Esophagus squamous epithelium (tissue), 4 donors: Measurements from ENCODE around the gene ZEB1.

Source experiments
- POLR2A ChIP-seq, 4 donors: fragments of 450-650 bp; IDR thresholded peaks; one replicate each; pipeline ENCODE4 v1.6.1; 2017; ENCODE audit warnings: antibody characterized with exemption in 4 of 4, mild to moderate bottlenecking in 4 of 4, moderate library complexity in 3 of 4
- TF ChIP-seq, protein P1 (sequence below), 6 experiments: fragments of 450-650 bp in 4 of 6; fragments of 200-600 bp in 2 of 6; sonication (generic) in 2 of 6; IDR thresholded peaks; one replicate each; pipeline ENCODE4 v1.5.1; 2016 to 2019; ENCODE audit warnings: antibody characterized with exemption in 6 of 6, mild to moderate bottlenecking in 4 of 6, moderate library complexity in 4 of 6

GRCh38 chr10:31366703-31367102 lies 47.7 kb downstream of the ZEB1 start:
- TF ChIP-seq, protein P1, sequence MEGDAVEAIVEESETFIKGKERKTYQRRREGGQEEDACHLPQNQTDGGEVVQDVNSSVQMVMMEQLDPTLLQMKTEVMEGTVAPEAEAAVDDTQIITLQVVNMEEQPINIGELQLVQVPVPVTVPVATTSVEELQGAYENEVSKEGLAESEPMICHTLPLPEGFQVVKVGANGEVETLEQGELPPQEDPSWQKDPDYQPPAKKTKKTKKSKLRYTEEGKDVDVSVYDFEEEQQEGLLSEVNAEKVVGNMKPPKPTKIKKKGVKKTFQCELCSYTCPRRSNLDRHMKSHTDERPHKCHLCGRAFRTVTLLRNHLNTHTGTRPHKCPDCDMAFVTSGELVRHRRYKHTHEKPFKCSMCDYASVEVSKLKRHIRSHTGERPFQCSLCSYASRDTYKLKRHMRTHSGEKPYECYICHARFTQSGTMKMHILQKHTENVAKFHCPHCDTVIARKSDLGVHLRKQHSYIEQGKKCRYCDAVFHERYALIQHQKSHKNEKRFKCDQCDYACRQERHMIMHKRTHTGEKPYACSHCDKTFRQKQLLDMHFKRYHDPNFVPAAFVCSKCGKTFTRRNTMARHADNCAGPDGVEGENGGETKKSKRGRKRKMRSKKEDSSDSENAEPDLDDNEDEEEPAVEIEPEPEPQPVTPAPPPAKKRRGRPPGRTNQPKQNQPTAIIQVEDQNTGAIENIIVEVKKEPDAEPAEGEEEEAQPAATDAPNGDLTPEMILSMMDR (IDR thresholded peaks at IDR 0.05), result no peak
- TF ChIP-seq POLR2A (IDR thresholded peaks at IDR 0.05), result no peak
